Suprapubic skin (tissue), 4 donors: ENCODE measurements around the gene SYT15. TPM values are rescaled to one million over a fixed set of nuclear protein-coding genes. Genes with fewer than 3 reads are reported as not detected.
A peak's percentile ranks its signal among the peaks of the same experiment; 100 is the strongest.

Experiments used
- DNase-seq, 2 donors: peaks; one replicate each; pipeline ENCODE4 v3.0.0-alpha.2; 2019; ENCODE audit warnings: low spot score in 2 of 2
- H3K27ac ChIP-seq: fragments of 200-600 bp; sonication (generic); one replicate; pipeline ENCODE4 v1.5.1; 2019
- H3K27me3 ChIP-seq: fragments of 200-600 bp; sonication (generic); one replicate; pipeline ENCODE4 v1.5.1; 2019
- H3K36me3 ChIP-seq: fragments of 200-600 bp; sonication (generic); one replicate; pipeline ENCODE4 v1.5.1; 2019
- H3K4me1 ChIP-seq: fragments of 200-600 bp; sonication (generic); one replicate; pipeline ENCODE4 v1.5.1; 2019
- H3K4me3 ChIP-seq: fragments of 200-600 bp; sonication (generic); one replicate; pipeline ENCODE4 v1.5.1; 2019; ENCODE audit warnings: mild to moderate bottlenecking
- H3K9me3 ChIP-seq: fragments of 200-600 bp; sonication (generic); one replicate; pipeline ENCODE4 v1.5.1; 2019
- CTCF ChIP-seq, 2 donors: fragments of 200-600 bp in 1 of 2; fragments of 450-650 bp in 1 of 2; sonication (generic) in 1 of 2; IDR thresholded peaks; one replicate each; pipeline ENCODE4 v1.5.1; 2016 to 2019; ENCODE audit warnings: antibody characterized with exemption in 2 of 2, mild to moderate bottlenecking in 1 of 2, moderate library complexity in 1 of 2
- EP300 ChIP-seq: sonication (generic); formaldehyde crosslinking; IDR thresholded peaks from one replicate; pipeline ENCODE4 v1.6.1; 2017; ENCODE audit warnings: antibody characterized with exemption
- POLR2A ChIP-seq, 2 donors: fragments of 450-650 bp; IDR thresholded peaks; one replicate each; pipeline ENCODE4 v1.6.1; 2017; ENCODE audit warnings: antibody characterized with exemption in 2 of 2, mild to moderate bottlenecking in 2 of 2, moderate library complexity in 2 of 2
- POLR2AphosphoS5 ChIP-seq, 3 donors: sonication (generic); formaldehyde crosslinking; IDR thresholded peaks; one replicate each; pipeline ENCODE4 v1.6.1; 2017; ENCODE audit warnings: antibody characterized with exemption in 3 of 3
- WGBS: methylation state at CpG from one replicate; pipeline ENCODE4 v1.1.5; 2018; 5-methylcytosine and 5-hydroxymethylcytosine counted together
- total RNA-seq, 4 donors: library from RNA; depleted of rRNA; stranded (reverse); fragments of >200 nt; gene quantifications; one replicate each; pipeline ENCODE4 v1.1.0, GENCODE V29; 2016

SYT15 gene
- total RNA-seq, 4 donors from 2014 or later: 0.26 to 4.0 (median 2.6) TPM

DNA sequence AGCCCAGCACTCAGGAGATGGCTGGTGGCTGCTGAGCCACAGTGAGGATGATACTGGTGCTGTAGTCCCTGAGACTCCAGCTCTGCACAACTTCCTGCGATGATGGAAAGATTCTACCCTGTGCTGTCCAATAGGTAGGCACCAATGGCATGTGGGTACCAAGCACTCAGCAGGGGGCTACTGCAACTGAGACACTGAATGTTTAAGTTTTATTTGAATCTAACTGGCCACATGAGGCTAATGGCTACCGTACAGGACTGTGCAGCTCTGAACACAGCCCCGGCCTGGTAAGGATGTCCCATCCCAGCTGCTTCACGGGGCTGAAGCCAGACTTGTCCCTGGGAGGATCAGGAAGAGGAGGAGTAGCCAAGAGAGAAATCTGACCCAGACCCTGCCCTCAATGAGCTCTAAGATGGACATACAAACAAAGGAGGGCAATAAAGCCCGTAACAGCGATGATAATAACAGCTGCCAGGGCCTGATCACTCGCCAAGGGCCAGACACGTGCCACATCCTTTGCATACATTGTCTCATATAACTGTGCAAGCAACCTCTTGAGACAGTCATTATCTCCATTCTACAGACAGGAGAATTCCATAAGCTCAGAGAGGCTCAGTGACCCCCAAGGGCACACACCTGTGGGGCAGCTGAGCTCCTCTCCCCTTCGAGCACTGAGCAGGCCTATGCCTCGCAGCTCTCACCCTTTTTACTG, 26.2 kb upstream of the SYT15 start:
- TF ChIP-seq POLR2A (IDR thresholded peaks at IDR 0.05) (no peak), EP300 (no peak), POLR2AphosphoS5 (IDR thresholded peaks at IDR 0.05) (no peak), CTCF (IDR thresholded peaks at IDR 0.05) (no peak)
- H3K4me3 ChIP-seq: no peak overlapping the region
- peak; percentile 57 to 76 for DNase-seq

GRCh38 chr10:46553238-46554049, 25.5 kb upstream of the SYT15 start:
- peaks cover 19% of the 10 kb centered on the region for H3K4me1 ChIP-seq
- no peak overlapping the region for H3K27ac ChIP-seq
- no peak for TF ChIP-seq POLR2A (IDR thresholded peaks at IDR 0.05)
- no peak for TF ChIP-seq EP300
- TF ChIP-seq CTCF (IDR thresholded peaks at IDR 0.05): no peak
- no peak for TF ChIP-seq POLR2AphosphoS5 (IDR thresholded peaks at IDR 0.05)
- H3K9me3 ChIP-seq: no peaks in the 10 kb centered on the region
- no peak overlapping the region for H3K4me3 ChIP-seq
- H3K36me3 ChIP-seq: no peaks in the 10 kb centered on the region
- peaks cover 39% of the 10 kb centered on the region for H3K27me3 ChIP-seq
- WGBS: 77% methylated on average over 2 of the region's 2 CpGs
- DNase-seq: peak; percentile 63 to 80

More for the DNA sequence above, 26.2 kb upstream of the SYT15 start:
- Histone ChIP-seq H3K27ac (no peak overlapping the region), H3K36me3 (no peaks in the 10 kb centered on the region), H3K4me1 (peaks cover 19% of the 10 kb centered on the region), H3K9me3 (no peaks in the 10 kb centered on the region), H3K27me3 (peaks cover 32% of the 10 kb centered on the region)
- 89% methylated on average over 10 of the region's 10 CpGs for WGBS

GRCh38 chr10:46554166-46554781, 24.7 kb upstream of the SYT15 start:
- DNase-seq: peak in 1 of 2 donors; percentile 36
- Histone ChIP-seq H3K36me3 (no peaks in the 10 kb centered on the region), H3K27me3 (peaks cover 48% of the 10 kb centered on the region), H3K4me3 (no peak overlapping the region), H3K27ac (no peak overlapping the region), H3K4me1 (peaks cover 19% of the 10 kb centered on the region), H3K9me3 (no peaks in the 10 kb centered on the region)
- WGBS: 87% methylated on average over 7 of the region's 7 CpGs
- TF ChIP-seq POLR2AphosphoS5 (IDR thresholded peaks at IDR 0.05): no peak
- no peak for TF ChIP-seq EP300
- no peak for TF ChIP-seq POLR2A (IDR thresholded peaks at IDR 0.05)
- no peak for TF ChIP-seq CTCF (IDR thresholded peaks at IDR 0.05)

GRCh38 chr10:46555366-46555712, 23.6 kb upstream of the SYT15 start:
- H3K27ac ChIP-seq: no peak overlapping the region
- no peaks in the 10 kb centered on the region for H3K9me3 ChIP-seq
- no peaks in the 10 kb centered on the region for H3K36me3 ChIP-seq
- 50% methylated on average over 4 of the region's 4 CpGs for WGBS
- peaks cover 19% of the 10 kb centered on the region for H3K4me1 ChIP-seq
- peak overlapping the region; percentile 63 for H3K4me3 ChIP-seq
- H3K27me3 ChIP-seq: peaks cover 56% of the 10 kb centered on the region
- TF ChIP-seq CTCF (IDR thresholded peaks at IDR 0.05) (no peak), EP300 (no peak), POLR2A (IDR thresholded peaks at IDR 0.05) (no peak), POLR2AphosphoS5 (IDR thresholded peaks at IDR 0.05) (no peak)
- DNase-seq: no peak
